HG03521 (cell line): Measurements from ENCODE around the gene ABCD4.
"Not testable (repeated sequence)": the region's sequence is repeated elsewhere in the genome, so short reads cannot be mapped to it uniquely, and the experiment has no call there.

Experiments
- ATAC-seq: cut with Tn5 transposase; IDR thresholded peaks from one replicate; pipeline ENCODE4 v1.9.1; 2021; ENCODE audit warnings: mild to moderate bottlenecking, moderate library complexity; ENCODE audit not compliant: unreplicated experiment

Gene ABCD4

DNA sequence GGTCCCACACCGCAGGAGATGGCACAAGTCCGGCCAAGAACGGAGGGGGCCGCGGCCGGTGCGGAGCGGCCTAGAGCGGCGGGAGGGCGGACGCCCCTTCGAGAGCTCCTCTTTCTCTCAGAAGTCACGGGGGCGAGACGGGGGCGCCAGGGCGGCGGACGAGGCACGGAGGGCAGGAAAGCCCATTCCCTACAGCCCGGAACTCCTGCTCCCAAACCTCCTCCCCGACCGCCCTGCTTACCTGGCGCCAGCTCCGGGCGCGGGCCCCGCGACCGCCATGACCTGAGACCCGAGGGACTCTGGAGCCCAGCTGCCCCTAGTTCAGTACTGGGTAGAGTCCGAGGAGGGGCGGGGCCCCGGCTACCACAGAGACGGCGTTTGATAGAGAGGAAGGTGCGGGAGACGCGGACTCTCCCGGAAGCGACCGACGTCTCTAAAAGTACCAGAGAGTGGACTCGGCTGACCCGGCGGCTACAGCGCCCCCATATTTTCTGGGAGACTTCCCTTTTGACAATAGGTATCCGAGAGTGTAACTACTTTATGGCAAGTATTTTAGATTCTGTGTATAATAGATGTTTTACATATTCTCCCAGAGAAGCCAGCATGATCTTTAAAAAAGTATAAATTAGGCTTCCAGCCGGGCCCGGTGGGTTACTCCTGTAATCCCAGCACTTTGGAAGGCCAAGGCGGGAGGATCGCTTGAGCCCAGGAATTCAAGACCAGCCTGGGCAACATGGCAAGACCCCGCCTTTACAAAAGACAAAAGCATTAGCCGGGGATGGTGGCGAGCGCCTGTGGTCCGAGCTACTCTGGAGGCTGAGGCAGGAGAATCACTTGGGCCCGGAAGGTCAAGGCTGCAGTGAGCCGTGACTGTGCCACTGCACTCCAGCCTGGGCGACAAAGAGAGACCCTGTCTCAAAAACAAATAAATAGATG, at the start of gene ABCD4:
Gene ABCD4, minus strand, starts transcription at position 301 of the 936 bp plus-strand sequence. Its CDS starts 22 bp downstream, at position 279.
- peak; percentile 94 for ATAC-seq

DNA sequence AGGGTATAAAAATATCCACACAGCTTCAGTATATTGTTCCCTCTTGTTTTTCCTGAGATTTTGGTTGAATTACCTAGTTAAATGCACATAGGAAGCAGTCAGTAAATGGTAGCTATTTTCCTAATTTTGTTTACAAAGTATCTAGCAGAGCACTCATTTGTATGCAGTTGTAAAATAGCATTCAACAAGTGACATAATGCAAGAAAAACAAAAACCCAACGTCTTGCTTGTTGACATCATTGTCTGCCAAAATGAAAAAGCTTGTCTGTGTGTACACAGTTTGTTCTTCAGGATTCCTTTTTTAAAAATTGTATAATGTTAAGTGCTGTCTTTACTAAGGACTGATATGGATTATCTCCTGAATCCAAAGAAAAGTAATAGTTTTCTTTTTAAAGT, 48.2 kb upstream of the ABCD4 start:
- ATAC-seq, result no peak

DNA sequence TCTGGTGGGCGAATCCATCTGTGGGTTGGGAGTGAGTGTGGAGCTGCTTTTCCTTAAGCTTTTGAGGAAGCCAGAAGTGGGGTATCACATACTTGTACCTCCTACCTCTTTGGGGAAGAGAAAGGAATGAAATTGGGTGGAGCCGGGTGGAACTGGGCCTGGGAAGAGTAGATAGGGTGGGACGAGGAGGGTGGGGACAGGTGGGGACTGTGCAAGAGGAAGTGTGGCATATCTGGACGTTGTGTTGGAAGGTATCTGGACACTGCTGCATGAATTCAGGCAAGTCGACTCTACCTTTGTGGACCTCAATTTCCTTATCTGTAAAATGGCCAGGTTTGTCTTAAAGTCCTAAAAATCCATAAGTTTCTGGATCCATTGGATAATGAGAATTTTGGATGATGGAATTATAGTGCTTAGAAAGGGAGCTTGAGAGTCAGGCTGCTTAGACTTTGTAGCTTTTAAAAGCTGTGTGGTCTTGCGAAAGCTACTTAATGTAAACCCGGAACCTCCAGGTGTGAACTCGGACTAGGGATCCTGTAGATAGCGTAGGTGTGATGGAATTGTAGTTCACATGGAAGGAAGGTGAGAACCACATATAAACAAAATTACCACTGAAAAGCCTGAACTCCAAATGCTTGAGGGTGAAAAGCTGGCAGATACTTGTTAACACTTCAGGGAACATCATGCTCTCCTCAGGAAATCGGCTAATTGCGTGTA, 47.6 kb upstream of the ABCD4 start:
- no peak for ATAC-seq

DNA sequence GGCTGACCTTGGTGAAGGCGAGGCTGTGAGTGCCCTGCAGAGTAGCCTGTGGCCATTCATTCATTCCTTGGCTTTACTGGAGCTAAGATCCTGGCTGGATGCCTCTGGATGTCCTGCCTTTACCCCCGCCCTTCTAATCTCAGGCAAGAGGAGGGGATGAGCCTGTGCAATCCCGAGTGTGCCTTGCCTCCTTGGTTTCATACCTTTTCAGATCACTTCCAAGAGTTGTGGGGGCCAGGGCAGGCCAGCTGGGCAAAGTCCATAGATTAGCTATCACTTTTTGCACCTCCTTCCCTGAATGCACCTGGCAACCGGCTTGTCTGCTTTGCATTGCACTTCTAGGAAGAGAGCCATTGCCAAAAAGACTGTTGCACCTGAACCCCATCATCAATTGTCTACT, 47.0 kb upstream of the ABCD4 start:
- ATAC-seq, result no peak

DNA sequence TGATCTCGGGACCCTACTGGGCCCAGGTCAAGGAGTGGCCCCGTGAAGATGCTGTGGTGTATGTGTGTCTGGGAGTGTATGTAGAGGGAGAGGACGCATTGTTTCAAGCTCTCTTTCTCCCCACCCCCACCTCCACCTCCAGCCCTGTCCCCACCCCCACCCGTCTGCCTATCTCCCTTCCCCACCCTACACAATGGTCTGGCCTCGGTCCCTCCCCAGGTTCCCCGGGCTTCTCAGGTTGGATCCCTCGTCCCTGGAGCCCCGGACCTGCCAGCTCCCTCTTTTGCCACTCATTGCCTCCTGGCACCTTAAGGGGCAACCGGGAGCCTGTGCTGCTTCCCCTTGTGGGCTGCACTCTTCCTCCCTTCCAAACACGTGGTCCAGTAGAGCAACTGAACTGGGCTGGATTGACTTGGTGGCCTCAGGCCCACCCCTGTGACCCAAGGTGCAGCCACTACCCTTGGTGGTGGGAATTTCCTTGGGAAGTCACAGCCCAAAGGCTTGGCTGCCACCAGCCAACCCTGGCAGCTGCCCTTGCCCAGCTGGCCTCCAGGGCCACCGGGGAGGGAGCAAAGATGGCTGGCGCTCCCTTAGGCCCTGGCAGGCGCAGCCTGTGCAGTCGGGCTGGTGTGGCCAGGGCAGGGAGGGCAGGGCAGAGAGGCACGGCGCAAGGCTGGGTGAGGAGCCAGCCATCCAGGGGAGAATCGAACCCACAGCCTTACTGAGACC, 46.2 kb upstream of the ABCD4 start:
- no peak for ATAC-seq

DNA sequence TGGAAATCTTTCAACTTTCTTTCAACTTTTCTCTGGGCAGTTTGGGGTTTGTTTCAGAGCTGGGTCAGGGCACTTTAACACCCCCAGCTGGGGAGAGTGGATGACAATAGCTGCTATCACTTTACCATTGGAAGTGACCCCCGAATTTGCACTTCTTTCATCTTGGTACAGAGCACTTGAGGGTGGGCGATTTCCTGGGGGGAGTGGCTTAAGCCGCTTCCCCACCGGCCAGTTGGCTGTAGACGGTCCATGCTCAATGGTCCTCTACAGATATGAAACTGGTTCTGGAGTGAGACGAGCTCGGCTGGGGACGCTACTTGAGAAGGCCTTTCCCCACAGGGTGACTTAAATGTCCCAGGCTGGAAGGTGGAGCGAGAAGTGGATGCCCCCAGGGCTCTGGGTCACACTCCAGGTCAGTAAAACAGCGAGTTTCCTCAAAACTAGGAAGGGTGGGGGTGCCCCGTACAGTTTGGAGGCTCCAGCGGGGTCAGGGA, 45.6 kb upstream of the ABCD4 start, which contains the start of gene VRTN:
Gene VRTN, plus strand, starts transcription at position 231 of the 494 bp plus-strand sequence. CDS start 8,313 bp downstream, outside the sequence.
- ATAC-seq, result no peak

DNA sequence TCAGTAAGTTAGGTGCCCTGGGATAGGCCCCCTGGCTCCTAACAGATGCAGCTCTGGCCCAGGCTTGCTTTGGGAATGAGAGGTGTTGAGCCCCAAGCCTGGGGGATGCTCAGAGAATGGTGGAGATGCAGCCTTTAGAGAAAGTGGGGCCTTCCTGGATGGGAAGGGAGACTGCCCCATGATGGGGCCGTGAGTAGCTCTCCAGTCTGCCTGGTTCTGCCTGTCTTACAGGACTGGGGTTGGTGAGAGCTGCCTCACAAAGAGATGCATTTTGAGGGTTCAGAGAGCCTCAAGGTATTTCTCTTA, 45.0 kb upstream of the ABCD4 start:
- no peak for ATAC-seq

DNA sequence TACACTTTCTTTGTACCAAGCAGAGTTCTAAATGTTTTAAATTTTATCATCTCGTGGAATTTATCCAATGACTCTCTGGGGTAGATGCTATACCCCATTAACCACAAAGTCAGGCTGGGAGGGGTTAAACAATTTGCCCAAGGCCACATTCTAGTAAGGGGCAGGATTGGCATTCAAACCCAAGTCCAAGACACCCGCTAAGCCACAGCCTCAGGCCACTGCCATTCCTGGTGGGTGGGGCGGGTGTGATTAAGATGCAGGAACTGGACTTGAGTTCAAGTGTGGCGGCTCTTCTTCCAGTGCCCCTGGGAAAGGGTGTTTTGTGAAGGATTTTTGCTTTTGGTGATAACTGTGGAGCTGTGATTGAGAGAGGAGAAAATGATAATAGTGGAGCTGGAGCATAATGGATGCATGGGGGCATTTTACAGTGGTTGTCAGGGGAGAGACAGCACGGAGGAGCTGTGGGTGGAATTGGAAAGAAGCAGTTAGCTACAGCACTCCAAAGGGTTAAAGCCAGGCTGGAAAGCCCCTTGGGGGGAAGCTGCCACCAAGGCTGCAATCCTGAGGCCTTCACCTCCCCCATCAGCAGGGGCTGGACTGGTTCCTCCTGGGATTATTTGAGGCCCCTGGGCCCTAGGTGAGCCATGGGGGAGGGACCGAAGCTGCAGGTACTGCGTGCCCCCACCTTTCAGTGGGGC, 44.5 kb upstream of the ABCD4 start:
- no peak for ATAC-seq

DNA sequence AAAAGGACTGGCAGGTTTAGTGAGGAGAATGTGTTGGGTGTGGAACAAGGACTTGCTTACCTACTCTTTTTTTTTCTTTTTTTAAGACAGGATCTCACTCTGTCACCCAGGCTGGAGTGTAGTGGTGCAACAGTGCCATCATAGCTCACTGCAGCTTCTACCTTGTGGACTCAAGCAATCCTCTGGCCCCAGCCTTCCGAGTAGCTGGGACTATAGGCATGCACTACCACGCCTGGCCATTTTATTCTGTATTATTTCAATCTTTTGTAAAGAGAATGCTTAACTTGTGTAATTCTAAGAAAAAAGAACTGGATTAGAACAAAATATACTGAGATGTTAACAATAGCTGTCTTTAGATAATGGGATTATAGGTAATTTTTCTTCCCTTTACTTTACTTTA, 43.6 kb upstream of the ABCD4 start:
- ATAC-seq, result no peak

DNA sequence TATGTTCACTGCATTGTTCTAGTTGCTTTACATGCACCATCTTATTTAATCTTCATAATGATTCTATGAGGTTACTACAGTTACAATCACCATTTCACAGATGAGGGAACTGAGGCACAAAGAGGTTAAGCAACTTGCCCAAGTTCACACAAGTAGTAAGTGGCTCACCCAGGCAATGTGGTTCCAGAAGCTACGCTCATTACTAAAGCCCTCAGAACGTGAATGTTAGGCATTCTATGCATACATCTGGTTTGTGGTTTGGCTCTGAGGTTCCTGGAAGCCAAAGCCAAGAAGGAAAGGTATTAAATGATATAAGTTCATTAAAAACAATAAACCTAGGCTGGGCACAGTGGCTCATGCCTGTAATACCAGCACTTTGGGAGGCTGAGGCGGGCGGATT, 31.2 kb upstream of the ABCD4 start:
- ATAC-seq, result no peak

DNA sequence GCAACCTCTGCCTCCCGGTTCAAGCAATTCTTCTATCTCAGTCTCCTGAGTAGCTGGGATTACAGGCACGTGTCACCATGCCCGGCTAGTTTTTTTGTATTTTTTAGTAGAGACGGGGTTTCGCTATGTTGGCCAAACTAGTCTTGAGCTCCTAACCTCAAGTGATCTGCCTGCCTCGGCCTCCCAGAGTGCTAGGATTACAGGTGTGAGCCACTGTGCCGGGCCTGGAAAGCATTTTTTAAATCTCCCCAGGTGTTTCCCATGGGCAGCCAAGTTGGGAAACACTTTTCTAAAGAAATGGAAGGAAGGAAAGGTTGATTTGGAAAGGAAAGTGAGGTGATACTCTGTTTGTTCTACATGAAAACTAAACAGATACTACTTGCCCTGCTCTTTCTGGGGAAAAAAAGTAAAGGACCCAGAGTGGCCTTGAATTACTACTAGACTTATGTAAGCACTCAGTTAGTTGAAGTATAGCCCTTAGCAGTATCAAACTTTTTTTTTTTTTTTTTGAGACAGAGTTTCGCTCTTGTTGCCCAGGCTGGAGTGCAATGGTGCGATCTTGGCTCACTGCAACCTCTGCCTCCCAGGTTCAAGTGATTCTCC, 27.3 kb upstream of the ABCD4 start:
- not testable (repeated sequence) for ATAC-seq

DNA sequence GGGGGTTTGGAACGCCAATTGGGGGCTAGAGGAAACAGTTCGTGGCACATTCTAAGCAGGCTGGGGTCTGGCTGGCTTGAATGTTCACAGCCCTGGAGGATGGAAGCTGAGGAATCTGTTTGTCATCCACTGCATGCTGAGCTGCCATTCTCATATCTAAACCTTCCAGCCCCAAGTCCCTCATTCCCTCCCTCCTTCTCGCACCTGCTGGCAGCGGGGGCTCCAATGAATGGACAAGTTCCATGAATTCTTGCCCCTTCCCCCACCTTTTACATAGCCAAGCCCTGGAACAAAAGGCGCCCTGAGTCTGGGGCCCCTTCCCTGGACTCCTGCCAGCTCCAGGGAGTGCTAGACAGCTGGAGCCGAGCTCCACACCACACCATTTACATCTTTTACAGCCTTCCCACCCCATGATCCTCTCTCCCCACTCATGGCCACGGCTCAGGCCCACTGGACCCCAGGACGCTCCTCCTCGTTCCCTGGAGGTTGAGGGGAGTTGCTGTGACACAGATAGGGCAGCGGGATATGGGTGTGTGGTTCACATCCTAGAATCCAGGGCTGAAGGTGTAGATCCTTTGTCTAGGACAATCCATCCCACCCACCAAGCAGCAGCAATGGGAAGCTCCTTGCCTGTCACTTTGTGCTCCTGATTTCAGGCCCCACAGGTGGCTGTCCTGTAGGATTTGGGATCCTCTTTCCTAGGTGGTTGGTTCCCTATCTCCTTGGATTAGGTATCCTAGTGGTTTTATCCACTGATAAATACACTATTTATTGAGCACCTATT, 23.8 kb upstream of the ABCD4 start:
- no peak for ATAC-seq

DNA sequence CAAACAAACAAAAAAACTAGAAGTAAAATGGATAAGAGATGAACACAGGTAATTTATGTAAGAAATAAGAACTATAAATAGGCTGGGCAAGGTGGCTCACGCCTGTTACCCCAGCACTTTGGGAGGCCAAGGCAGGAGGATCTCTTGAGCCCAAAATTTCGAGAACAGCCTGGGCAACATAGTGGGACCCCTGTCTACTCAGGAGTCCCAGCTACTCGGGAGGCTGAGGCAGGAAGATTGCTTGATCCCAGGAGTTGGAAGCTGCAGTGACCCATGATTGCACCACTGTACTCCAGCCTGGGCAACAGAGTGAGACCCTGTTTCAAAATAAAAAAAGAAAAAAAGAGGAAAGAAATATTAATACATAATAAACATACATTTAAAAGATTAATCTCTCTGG, 22.7 kb upstream of the ABCD4 start:
- ATAC-seq, result no peak

DNA sequence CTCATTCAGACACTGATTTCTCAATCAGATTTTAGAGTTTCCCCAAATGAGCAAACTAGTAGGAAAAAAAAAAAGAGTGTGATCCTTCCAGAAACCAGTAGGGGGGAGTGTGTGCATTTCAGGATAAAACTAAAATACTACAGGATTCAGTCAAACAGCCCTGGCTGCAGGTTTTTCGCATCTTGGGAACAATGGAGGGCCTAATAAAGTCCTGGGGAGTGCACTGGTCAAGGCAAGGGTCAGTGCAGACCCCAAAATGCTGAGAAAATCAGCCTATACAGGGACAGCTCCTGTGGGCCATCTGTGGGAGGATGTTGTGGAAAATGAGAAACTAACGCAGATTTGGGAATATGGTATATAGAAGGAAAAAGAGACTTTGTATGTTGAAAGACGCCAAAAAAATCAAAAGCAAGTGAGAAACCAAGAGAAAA, 22.2 kb upstream of the ABCD4 start:
- no peak for ATAC-seq

DNA sequence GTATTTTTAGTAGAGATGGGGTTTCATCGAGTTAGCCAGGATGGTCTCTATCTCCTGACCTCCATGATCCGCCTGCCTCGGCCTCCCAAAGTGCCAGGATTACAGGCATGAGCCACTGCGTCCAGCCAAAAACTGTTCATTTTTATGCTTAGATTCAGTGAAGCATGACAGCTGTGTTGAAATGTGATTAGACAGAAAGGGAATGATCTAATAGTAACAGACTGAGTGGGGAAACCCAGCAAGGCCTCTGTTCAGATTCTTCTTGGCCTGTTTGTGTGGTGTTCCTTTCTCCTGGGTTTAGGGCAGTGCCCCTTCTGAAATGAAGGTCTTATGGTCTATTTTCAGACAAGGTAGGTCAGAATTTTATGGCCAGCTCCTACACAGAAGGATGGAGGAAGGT, 11.8 kb upstream of the ABCD4 start:
- no peak for ATAC-seq

DNA sequence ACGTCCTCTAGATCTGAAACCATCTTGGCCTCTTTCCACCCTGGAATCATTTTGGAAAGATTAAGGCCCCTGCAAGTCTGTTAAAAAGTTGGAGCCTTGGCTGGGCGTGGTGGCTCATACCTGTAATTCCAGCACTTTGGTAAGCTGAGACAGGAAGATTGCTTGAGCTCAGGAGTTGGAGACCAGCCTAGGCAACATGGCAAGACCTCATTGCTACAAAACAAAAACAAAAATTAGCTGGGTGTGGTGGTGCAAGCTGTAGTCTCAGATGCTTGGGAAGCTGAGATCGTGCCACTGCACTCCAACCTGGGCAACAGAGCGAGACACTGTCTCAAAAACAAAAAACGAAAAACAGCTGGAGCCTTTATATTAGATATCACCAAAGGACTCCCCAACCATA, 10.9 kb upstream of the ABCD4 start:
- ATAC-seq, result no peak

DNA sequence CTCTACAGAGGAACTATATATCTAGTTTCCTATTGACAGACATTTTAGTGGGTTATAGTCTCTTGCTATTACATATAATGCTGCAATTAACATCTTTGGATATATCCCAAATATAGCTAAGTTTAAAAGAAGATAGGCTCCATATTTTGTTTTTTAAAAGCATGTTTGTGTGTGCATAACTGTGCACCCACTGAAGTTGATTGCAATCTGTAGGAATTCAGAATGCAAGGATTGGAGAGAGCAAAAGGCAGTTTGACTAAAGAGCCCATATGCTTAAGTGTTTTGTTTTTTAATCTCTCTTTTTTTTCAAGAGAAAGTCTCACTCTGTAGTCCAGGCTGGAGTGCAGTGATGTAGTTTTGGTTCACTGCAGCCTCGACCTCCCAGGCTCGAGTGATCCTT, 9.4 kb upstream of the ABCD4 start:
- no peak for ATAC-seq

DNA sequence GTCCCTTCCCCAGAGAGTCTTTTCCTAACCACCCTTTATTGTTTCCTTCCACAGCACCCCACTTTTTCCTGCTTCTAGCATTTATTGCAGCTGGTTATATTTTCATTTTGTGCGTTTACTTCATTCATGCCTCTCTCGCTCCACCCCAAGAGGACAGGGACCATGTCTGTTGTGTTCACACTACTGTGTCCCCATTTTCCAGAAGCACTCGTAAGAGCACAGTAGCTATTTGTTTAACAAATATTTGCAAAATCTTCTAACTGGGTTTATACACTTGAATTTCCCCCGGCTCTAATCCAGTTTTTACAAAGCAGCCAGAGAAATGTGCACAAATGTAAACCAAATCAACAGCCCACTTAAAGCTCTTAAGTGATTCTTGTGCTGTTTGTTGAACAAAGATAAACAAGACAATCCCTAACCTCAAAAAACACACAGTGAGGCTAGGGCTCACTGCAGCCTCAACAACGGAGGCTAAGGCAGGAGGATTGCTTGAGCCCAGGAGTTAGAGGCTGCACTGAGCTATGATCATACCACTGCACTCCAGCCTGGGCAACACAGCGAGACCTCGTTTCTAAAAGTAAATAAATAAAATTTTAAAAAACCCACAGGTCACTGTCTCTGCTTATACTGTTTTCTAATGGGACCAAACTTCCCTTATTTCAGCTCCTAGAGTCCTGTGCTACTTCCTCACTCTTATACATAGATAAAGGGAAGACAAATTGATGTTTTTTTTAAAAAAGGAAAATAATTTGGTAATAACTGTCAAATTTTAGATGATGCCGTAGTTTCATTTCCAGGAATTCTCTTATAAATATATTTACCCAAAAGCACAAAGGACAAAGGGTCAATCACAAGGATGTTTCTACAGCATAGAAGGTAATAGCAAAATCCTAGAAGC, 6.6 kb upstream of the ABCD4 start:
- no peak for ATAC-seq

DNA sequence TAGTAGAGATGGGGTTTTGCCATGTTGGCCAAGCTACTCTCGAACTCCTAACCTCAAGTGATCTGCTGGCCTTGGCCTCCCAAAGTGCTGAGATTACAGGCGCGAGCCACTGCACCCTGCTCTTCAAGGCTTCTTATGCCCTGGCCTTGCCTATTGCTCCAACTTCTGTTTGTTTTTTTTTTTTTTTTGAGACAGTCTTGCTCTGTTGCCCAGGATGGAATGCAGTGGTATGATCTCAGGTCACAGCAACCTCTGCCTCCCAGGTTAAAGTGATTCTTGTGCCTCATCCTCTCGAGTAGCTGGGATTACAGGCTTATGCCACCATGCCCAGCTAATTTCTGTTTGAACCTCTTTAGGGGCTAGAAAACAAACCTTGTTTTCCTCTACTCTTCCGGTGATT, 6.0 kb upstream of the ABCD4 start:
- ATAC-seq, result no peak
